ENCODE measurements around the gene AUTS2.

Gene AUTS2

DNA sequence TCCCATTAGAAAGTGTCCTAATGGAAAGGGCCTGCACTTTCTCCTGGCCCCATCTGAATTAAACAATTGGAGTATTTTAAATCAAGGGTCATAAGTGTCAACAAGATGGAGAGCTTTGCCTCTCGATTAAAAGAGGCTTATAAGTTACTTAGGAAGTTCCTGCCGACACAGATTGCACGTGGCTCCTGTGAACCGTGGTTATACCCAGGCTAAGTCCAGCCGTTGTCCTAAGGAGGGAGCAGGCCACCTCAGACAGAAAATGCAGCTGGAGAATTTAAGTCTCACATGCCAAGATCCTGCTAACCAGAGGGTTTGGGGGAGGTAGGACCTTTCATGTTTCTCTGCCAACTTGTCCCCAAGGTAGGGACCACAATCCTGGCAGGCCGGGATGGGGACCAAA, 907.2 kb downstream of the AUTS2 start:
- H3K27me3 ChIP-seq (ENCODE audit: insufficient read depth, insufficient read length): no peaks in the 10 kb centered on the region
- H3K9ac ChIP-seq (ENCODE audit: insufficient read length, low read depth): no peak overlapping the region
- H3K4me3 ChIP-seq (ENCODE audit: insufficient read length, low read depth): no peak overlapping the region
- no peaks in the 10 kb centered on the region for H3K36me3 ChIP-seq (ENCODE audit: insufficient read depth, insufficient read length, low read length)
- DNase-seq (ENCODE audit: low read depth, low spot score): no peak
- H3K4me1 ChIP-seq (ENCODE audit: insufficient read depth, insufficient read length): no peaks in the 10 kb centered on the region
- TF ChIP-seq SUZ12 (IDR thresholded peaks at IDR 0.05; ENCODE audit: extremely low read depth, insufficient read depth, insufficient read length): no peak
- TF ChIP-seq ZNF274 (IDR thresholded peaks at IDR 0.05; ENCODE audit: low read depth, low read length): no peak
- TF ChIP-seq YY1 (IDR thresholded peaks at IDR 0.05; ENCODE audit: insufficient read depth, insufficient read length): no peak
- H3K9me3 ChIP-seq (ENCODE audit: insufficient read depth, low read length): no peaks in the 10 kb centered on the region

DNA sequence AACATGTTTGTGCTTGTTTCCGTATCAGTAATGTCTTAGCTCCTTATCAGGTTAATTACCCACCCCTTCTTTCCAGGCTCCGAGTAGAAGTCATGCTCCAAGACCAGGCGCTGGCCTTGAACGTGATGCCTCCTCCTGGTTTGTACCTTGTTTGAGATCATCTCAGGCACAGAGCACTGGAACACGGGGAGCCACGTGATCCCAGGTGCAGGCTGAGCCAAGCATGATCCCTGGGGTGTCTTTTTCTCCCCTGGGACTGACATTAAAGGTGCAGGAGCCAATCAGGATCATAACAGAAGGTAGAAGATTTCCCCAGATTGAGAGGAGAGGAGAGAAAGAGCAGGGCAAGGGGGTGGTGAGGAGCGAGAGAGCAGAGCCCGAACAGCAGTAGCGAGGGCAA, 907.6 kb downstream of the AUTS2 start:
- H3K9me3 ChIP-seq (ENCODE audit: insufficient read depth, low read length): no peaks in the 10 kb centered on the region
- no peaks in the 10 kb centered on the region for H3K4me1 ChIP-seq (ENCODE audit: insufficient read depth, insufficient read length)
- no peak for TF ChIP-seq ZNF274 (IDR thresholded peaks at IDR 0.05; ENCODE audit: low read depth, low read length)
- no peak for TF ChIP-seq YY1 (IDR thresholded peaks at IDR 0.05; ENCODE audit: insufficient read depth, insufficient read length)
- TF ChIP-seq SUZ12 (IDR thresholded peaks at IDR 0.05; ENCODE audit: extremely low read depth, insufficient read depth, insufficient read length): no peak
- no peaks in the 10 kb centered on the region for H3K27me3 ChIP-seq (ENCODE audit: insufficient read depth, insufficient read length)
- no peak overlapping the region for H3K4me3 ChIP-seq (ENCODE audit: insufficient read length, low read depth)
- DNase-seq (ENCODE audit: low read depth, low spot score): no peak
- H3K36me3 ChIP-seq (ENCODE audit: insufficient read depth, insufficient read length, low read length): no peaks in the 10 kb centered on the region
- H3K9ac ChIP-seq (ENCODE audit: insufficient read length, low read depth): no peak overlapping the region

DNA sequence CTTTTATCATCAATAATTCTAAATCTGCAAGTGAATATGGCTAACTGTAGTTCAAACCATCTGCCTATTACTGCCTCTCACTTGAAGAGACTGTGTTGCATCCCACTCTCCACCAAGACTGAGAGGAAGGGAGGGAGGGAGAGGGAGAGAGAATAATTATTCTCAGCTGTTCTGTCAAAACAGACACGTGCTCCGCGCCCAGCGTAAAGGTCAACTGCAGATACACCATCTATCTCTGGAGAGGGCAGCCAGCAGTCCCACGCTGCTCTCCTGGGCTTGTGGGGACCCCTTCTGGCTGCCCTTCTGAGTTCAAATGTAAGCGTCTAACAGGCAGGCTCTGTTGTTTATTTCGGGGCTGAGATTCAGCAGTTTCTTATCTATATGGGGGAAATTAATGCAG, 908.2 kb downstream of the AUTS2 start:
- peak; percentile 16 for DNase-seq (ENCODE audit: low read depth, low spot score)
- no peak overlapping the region for H3K4me3 ChIP-seq (ENCODE audit: insufficient read length, low read depth)
- no peaks in the 10 kb centered on the region for H3K27me3 ChIP-seq (ENCODE audit: insufficient read depth, insufficient read length)
- H3K9ac ChIP-seq (ENCODE audit: insufficient read length, low read depth): no peak overlapping the region
- no peaks in the 10 kb centered on the region for H3K36me3 ChIP-seq (ENCODE audit: insufficient read depth, insufficient read length, low read length)
- H3K4me1 ChIP-seq (ENCODE audit: insufficient read depth, insufficient read length): no peaks in the 10 kb centered on the region
- TF ChIP-seq YY1 (IDR thresholded peaks at IDR 0.05; ENCODE audit: insufficient read depth, insufficient read length) (no peak), SUZ12 (IDR thresholded peaks at IDR 0.05; ENCODE audit: extremely low read depth, insufficient read depth, insufficient read length) (no peak), ZNF274 (IDR thresholded peaks at IDR 0.05; ENCODE audit: low read depth, low read length) (no peak)
- H3K9me3 ChIP-seq (ENCODE audit: insufficient read depth, low read length): no peaks in the 10 kb centered on the region

DNA sequence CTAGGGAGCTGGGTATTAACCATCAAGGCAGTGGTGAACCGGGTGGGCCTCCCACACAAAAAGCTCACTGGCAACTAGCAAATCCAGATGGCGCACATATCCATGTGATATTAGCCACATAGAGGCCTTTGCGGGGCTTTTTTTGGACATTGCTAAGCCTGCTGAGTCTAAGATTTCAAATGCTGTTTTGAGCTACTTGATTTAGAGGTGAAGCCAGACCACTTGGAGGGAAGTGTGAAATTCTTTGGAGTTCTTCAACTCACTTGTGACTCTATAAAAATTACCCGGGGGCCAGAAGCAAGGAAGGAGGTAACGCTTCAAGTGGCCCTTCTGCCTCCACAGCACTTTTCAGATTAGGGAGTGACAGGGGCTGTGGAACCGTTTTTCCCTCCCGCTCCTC, 913.9 kb downstream of the AUTS2 start:
- DNase-seq (ENCODE audit: low read depth, low spot score): no peak
- H3K36me3 ChIP-seq (ENCODE audit: insufficient read depth, insufficient read length, low read length): no peaks in the 10 kb centered on the region
- no peak for TF ChIP-seq ZNF274 (IDR thresholded peaks at IDR 0.05; ENCODE audit: low read depth, low read length)
- no peak for TF ChIP-seq SUZ12 (IDR thresholded peaks at IDR 0.05; ENCODE audit: extremely low read depth, insufficient read depth, insufficient read length)
- no peak for TF ChIP-seq YY1 (IDR thresholded peaks at IDR 0.05; ENCODE audit: insufficient read depth, insufficient read length)
- no peak overlapping the region for H3K9ac ChIP-seq (ENCODE audit: insufficient read length, low read depth)
- H3K27me3 ChIP-seq (ENCODE audit: insufficient read depth, insufficient read length): no peaks in the 10 kb centered on the region
- H3K9me3 ChIP-seq (ENCODE audit: insufficient read depth, low read length): 0 out of 2 replicates have a peak, but pooled peaks cover 8% of the 10 kb centered on the region
- H3K4me1 ChIP-seq (ENCODE audit: insufficient read depth, insufficient read length): no peaks in the 10 kb centered on the region
- H3K4me3 ChIP-seq (ENCODE audit: insufficient read length, low read depth): no peak overlapping the region

DNA sequence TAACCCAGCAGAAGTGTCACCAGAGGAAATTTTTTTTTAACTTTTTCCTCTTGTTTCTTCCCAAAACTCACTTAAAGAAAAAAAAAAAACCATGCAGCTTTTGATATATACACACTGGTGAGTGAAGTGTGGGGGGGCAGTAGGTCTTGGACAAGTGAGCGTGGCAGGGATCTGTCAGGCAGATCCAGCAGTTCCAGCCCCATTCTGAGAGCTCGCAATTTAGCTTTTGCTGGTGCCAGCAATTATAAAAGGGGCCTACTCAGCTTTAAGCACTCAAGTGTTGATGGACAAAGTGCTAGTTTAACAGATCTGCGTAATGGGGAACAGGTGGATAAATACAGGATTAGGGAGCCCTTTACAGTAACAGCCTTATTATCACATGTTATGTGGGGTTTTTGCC, 914.5 kb downstream of the AUTS2 start:
- Histone ChIP-seq H3K9me3 (ENCODE audit: insufficient read depth, low read length) (0 out of 2 replicates have a peak, but pooled peaks cover 8% of the 10 kb centered on the region), H3K36me3 (ENCODE audit: insufficient read depth, insufficient read length, low read length) (no peaks in the 10 kb centered on the region), H3K27me3 (ENCODE audit: insufficient read depth, insufficient read length) (no peaks in the 10 kb centered on the region), H3K4me3 (ENCODE audit: insufficient read length, low read depth) (no peak overlapping the region), H3K4me1 (ENCODE audit: insufficient read depth, insufficient read length) (no peaks in the 10 kb centered on the region), H3K9ac (ENCODE audit: insufficient read length, low read depth) (no peak overlapping the region)
- TF ChIP-seq YY1 (IDR thresholded peaks at IDR 0.05; ENCODE audit: insufficient read depth, insufficient read length) (no peak), ZNF274 (IDR thresholded peaks at IDR 0.05; ENCODE audit: low read depth, low read length) (no peak), SUZ12 (IDR thresholded peaks at IDR 0.05; ENCODE audit: extremely low read depth, insufficient read depth, insufficient read length) (no peak)
- no peak for DNase-seq (ENCODE audit: low read depth, low spot score)

DNA sequence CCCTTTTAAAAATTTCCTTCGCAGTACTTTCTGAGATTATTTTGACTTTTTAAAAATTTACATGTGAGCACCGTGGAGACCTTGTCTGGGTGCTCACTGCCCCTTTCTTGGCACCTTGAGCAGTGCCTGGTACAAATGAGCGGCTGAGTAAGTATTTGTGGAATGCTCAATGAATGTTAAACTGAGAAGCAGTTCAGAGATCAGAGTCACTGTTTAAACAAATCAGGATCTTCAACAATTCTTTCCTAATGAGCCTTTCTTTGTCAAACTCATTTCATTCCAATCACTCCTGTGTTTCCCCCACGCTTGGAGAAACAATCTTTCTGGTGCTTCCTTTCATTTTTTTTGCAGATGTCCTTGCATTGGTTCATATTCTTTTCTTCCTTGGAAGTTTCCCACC, 922.3 kb downstream of the AUTS2 start:
- H3K9me3 ChIP-seq (ENCODE audit: insufficient read depth, low read length): no peaks in the 10 kb centered on the region
- no peaks in the 10 kb centered on the region for H3K4me1 ChIP-seq (ENCODE audit: insufficient read depth, insufficient read length)
- no peak for DNase-seq (ENCODE audit: low read depth, low spot score)
- no peaks in the 10 kb centered on the region for H3K36me3 ChIP-seq (ENCODE audit: insufficient read depth, insufficient read length, low read length)
- H3K4me3 ChIP-seq (ENCODE audit: insufficient read length, low read depth): no peak overlapping the region
- TF ChIP-seq SUZ12 (IDR thresholded peaks at IDR 0.05; ENCODE audit: extremely low read depth, insufficient read depth, insufficient read length): no peak
- TF ChIP-seq YY1 (IDR thresholded peaks at IDR 0.05; ENCODE audit: insufficient read depth, insufficient read length): no peak
- no peak for TF ChIP-seq ZNF274 (IDR thresholded peaks at IDR 0.05; ENCODE audit: low read depth, low read length)
- no peaks in the 10 kb centered on the region for H3K27me3 ChIP-seq (ENCODE audit: insufficient read depth, insufficient read length)
- H3K9ac ChIP-seq (ENCODE audit: insufficient read length, low read depth): no peak overlapping the region

DNA sequence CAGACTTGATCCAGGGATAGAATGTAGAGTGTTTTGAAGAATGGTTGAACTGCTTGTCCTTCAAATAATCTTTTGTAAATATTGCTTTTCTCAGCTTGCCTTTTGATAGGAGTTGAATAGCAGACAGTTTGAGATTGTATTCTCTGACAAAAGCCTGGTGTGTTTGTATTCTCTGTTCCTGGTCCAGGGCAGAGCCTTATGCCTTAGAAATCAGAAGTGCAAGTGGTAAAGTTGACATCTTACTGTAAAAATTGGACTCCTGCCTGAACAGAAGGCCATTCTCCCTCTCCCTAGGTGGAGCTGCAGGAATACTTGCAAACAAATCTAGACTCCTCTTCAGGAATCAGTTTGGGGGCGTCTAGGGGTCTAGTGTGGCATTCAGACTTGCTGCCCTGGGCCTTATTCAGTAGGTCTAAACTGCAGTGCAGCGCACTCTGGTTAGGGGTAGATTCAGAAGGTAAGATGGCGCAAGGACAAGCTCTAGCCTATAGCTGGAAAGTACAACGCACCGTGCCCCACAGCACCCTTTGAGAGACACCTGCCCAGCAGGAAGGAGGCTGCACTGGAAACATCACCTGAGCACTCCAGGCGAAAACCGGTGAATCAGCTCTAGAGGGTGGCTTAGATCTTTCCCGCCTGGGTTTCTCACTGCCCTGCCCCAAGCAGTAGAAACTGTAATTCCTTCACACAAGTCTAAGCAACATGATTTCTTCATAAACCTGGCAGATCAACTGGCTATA, 925.1 kb downstream of the AUTS2 start:
- no peaks in the 10 kb centered on the region for H3K9me3 ChIP-seq (ENCODE audit: insufficient read depth, low read length)
- no peak overlapping the region for H3K4me3 ChIP-seq (ENCODE audit: insufficient read length, low read depth)
- no peaks in the 10 kb centered on the region for H3K27me3 ChIP-seq (ENCODE audit: insufficient read depth, insufficient read length)
- no peaks in the 10 kb centered on the region for H3K36me3 ChIP-seq (ENCODE audit: insufficient read depth, insufficient read length, low read length)
- TF ChIP-seq ZNF274 (IDR thresholded peaks at IDR 0.05; ENCODE audit: low read depth, low read length) (no peak), YY1 (IDR thresholded peaks at IDR 0.05; ENCODE audit: insufficient read depth, insufficient read length) (no peak), SUZ12 (IDR thresholded peaks at IDR 0.05; ENCODE audit: extremely low read depth, insufficient read depth, insufficient read length) (no peak)
- DNase-seq (ENCODE audit: low read depth, low spot score): no peak
- H3K4me1 ChIP-seq (ENCODE audit: insufficient read depth, insufficient read length): no peaks in the 10 kb centered on the region
- H3K9ac ChIP-seq (ENCODE audit: insufficient read length, low read depth): no peak overlapping the region
